Measurements from ENCODE around the gene ERN1.

ERN1 gene

DNA sequence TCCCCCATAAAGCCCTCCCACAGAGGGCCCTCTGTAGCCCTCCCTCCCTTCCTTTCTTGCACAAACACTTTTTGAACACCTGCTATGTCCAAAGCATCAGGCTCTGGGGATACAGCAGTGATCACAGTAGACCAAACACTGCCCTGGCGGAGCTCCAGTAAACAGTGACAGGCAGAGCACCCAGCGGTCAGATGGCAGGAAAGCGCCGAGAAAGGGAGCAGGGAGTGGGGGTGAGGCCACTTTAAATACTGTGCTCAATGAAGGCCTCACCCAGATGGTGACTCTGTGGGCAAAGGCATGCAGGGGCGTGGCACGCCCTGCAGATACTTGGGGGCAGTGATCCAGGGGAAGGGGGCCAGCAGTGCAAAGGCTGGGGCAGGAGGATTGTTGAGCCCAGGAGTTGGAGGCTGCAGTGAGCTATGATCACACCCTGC, 124.2 kb downstream of the ERN1 start:
- H3K36me3 ChIP-seq (replicated peaks): no peaks in the 10 kb centered on the region
- H3K27ac ChIP-seq: no peak overlapping the region
- H3K4me3 ChIP-seq (ENCODE audit: low read depth, low read length): no peak overlapping the region
- TF ChIP-seq, protein P1, sequence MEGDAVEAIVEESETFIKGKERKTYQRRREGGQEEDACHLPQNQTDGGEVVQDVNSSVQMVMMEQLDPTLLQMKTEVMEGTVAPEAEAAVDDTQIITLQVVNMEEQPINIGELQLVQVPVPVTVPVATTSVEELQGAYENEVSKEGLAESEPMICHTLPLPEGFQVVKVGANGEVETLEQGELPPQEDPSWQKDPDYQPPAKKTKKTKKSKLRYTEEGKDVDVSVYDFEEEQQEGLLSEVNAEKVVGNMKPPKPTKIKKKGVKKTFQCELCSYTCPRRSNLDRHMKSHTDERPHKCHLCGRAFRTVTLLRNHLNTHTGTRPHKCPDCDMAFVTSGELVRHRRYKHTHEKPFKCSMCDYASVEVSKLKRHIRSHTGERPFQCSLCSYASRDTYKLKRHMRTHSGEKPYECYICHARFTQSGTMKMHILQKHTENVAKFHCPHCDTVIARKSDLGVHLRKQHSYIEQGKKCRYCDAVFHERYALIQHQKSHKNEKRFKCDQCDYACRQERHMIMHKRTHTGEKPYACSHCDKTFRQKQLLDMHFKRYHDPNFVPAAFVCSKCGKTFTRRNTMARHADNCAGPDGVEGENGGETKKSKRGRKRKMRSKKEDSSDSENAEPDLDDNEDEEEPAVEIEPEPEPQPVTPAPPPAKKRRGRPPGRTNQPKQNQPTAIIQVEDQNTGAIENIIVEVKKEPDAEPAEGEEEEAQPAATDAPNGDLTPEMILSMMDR (IDR thresholded peaks at IDR 0.05; ENCODE audit: low read depth, low read length, missing control alignments): no peak
- in situ Hi-C loops (cut with HindIII; ENCODE audit: low pct_ligation_motif_present, low sequenced_read_pairs): no loop called here
- H3K27me3 ChIP-seq (replicated peaks): no peaks in the 10 kb centered on the region
- DNase-seq: no peak

DNA sequence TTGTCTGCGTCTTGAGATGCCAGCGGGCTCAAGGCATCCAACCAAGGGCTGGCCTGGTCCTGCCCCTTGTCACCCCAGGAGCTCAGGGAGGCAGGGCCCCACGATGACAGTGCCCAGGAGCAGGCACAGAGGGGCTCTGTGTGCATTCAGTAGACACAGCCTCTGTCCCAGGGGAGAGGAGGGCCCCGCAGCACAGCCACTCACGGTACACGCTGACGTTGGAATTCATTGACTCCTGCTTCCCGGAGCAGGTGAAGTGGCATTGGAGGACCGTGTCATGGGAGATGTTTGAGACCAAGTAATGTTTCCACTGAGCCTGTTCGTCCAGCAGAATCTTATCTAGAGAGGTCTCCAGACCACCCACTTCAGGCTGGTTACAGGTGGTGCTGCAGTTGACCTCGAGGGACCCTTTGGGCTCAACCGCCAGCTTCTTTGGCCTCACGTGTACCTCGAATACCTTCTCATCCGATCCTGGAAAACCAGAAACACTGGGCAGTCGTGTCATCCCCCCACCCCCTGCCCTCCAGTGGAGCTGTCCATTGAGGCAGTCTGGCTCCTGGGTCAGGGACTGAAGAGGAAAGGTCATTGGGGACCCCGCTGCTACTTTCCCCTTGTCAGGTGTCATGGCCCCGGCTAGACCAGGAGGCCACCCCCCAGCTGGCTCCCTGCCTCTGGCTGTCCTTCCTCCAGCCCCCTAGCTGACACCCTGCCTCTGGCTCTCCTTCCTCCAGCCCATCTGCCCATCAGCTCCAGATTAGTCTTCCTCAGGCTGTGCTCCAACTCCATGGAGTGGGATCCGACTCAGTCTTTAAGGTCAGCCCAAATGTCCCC, 124.8 kb downstream of the ERN1 start:
- TF ChIP-seq, protein P1 (IDR thresholded peaks at IDR 0.05; ENCODE audit: low read depth, low read length, missing control alignments): no peak
- Histone ChIP-seq H3K27me3 (replicated peaks) (no peaks in the 10 kb centered on the region), H3K27ac (no peak overlapping the region), H3K4me3 (ENCODE audit: low read depth, low read length) (no peak overlapping the region), H3K36me3 (replicated peaks) (no peaks in the 10 kb centered on the region)
- in situ Hi-C loops (cut with HindIII; ENCODE audit: low pct_ligation_motif_present, low sequenced_read_pairs): no loop called here
- DNase-seq: no peak

GRCh38 chr17:64004218-64004770, 125.7 kb downstream of the ERN1 start:
- Histone ChIP-seq H3K36me3 (replicated peaks) (no peaks in the 10 kb centered on the region), H3K4me3 (ENCODE audit: low read depth, low read length) (no peak overlapping the region), H3K27me3 (replicated peaks) (no peaks in the 10 kb centered on the region), H3K27ac (no peak overlapping the region)
- no peak for DNase-seq
- TF ChIP-seq, protein P1 (IDR thresholded peaks at IDR 0.05; ENCODE audit: low read depth, low read length, missing control alignments): no peak
- in situ Hi-C loops (cut with HindIII; ENCODE audit: low pct_ligation_motif_present, low sequenced_read_pairs): no loop called here

GRCh38 chr17:64003526-64004121, 126.3 kb downstream of the ERN1 start:
- Histone ChIP-seq H3K4me3 (ENCODE audit: low read depth, low read length) (no peak overlapping the region), H3K27me3 (replicated peaks) (no peaks in the 10 kb centered on the region), H3K27ac (no peak overlapping the region), H3K36me3 (replicated peaks) (no peaks in the 10 kb centered on the region)
- in situ Hi-C loops (cut with HindIII; ENCODE audit: low pct_ligation_motif_present, low sequenced_read_pairs): no loop called here
- no peak for DNase-seq
- TF ChIP-seq, protein P1 (IDR thresholded peaks at IDR 0.05; ENCODE audit: low read depth, low read length, missing control alignments): no peak

DNA sequence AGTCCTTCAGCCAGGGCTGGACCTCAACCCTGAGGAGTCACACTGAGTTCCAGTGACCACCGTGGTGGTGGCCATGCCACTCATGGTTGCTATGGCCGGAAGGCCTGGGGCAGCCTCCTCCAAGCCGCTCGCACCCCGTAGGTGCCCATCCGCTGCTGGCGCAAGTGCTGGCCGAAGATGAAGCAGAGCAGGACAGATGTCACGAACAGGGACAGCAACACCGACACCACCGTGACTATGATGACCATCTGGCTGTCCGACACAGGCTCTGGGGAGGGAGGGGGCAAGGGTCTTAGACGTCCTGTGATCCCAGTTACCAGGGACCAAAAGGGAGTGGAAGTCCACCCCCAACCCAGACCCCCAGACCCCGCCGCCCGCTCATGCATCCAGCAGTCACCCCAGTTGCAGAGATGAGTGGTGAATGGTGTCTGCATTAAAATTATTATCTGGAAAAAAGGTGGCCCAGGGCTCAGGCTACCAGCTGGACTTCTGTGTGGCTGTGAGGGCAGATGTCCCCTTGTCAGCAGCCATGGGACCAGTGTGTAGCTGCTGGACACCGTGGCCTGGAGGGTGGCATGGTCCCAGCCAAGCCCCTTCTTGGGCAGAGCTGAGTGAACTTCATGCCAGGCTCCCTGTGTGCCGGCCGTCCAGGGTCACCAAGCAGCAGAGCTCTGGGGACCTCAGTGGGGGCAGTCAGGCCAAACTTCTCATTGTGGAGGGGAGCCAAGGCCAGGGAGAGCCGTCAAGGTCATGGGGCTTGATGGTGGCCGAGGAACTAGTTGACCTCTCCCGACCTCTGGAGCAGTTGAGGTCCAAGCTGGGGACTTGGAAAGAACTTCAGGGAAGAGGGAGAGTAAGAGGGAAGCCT, 127.1 kb downstream of the ERN1 start:
- in situ Hi-C loops (cut with HindIII; ENCODE audit: low pct_ligation_motif_present, low sequenced_read_pairs): no loop called here
- Histone ChIP-seq H3K27ac (no peak overlapping the region), H3K4me3 (ENCODE audit: low read depth, low read length) (no peak overlapping the region), H3K36me3 (replicated peaks) (no peaks in the 10 kb centered on the region), H3K27me3 (replicated peaks) (no peaks in the 10 kb centered on the region)
- TF ChIP-seq, protein P1 (IDR thresholded peaks at IDR 0.05; ENCODE audit: low read depth, low read length, missing control alignments): no peak
- no peak for DNase-seq

All from brain microvascular endothelial cell (primary cell).